Ovary (tissue), 3 donors: Measurements from ENCODE around the gene TNFSF8.

Experiments used
- CTCF ChIP-seq, 3 donors: fragments of 450-650 bp in 2 of 3; fragments of 200-600 bp in 1 of 3; IDR thresholded peaks; one replicate each; pipeline versions ENCODE4 v1.5.1 to v1.8.0; 2016 to 2022; ENCODE audit warnings: antibody characterized with exemption in 3 of 3, mild to moderate bottlenecking in 1 of 3
- EP300 ChIP-seq: sonication (generic); formaldehyde crosslinking; IDR thresholded peaks from one replicate; pipeline ENCODE4 v1.6.1; 2017; ENCODE audit warnings: antibody characterized with exemption
- POLR2A ChIP-seq: fragments of 450-650 bp; IDR thresholded peaks from one replicate; pipeline ENCODE4 v1.6.1; 2017; ENCODE audit warnings: antibody characterized with exemption, mild to moderate bottlenecking, moderate library complexity
- donor health status: DM: no; HTN: no; CAD: no.

- no peak for TF ChIP-seq CTCF (IDR thresholded peaks at IDR 0.05)
- TF ChIP-seq POLR2A: no peak
- TF ChIP-seq EP300: no peak
Measured at GRCh38 chr9:114900942-114901802, 29.2 kb downstream of the TNFSF8 start.
